HG03103 (cell line): ENCODE results near the gene TMEM80.
"Not testable (repeated sequence)": the region's sequence is repeated elsewhere in the genome, so short reads cannot be mapped to it uniquely, and the experiment has no call there.

ENCODE experiments used
- ATAC-seq: cut with Tn5 transposase; IDR thresholded peaks from one replicate; pipeline ENCODE4 v1.9.1; 2021; ENCODE audit warnings: low read depth; ENCODE audit not compliant: unreplicated experiment

TMEM80 gene

GRCh38 chr11:737899-738298, 42.3 kb downstream of the TMEM80 start:
- not testable (repeated sequence) for ATAC-seq

- ATAC-seq: no peak
Measured at GRCh38 chr11:742156-742546, 46.5 kb downstream of the TMEM80 start.

GRCh38 chr11:742571-743201, 47.1 kb downstream of the TMEM80 start:
- ATAC-seq: no peak

GRCh38 chr11:745428-745827, 49.8 kb downstream of the TMEM80 start:
- ATAC-seq: no peak

- peak; percentile 25 for ATAC-seq
Measured at GRCh38 chr11:746289-747157, 50.9 kb downstream of the TMEM80 start.

GRCh38 chr11:747158-748006, 51.8 kb downstream of the TMEM80 start, which contains the start of gene TALDO1:
TSS of gene TALDO1 (plus strand) at chr11:747464. CDS start at chr11:747482, 18 bp downstream.
- ATAC-seq: peak; percentile 71

- ATAC-seq: no peak
Measured at GRCh38 chr11:748007-748359, 52.4 kb downstream of the TMEM80 start.

- ATAC-seq: no peak
Measured at GRCh38 chr11:749731-750130, 54.1 kb downstream of the TMEM80 start.
